Neural cell (in vitro differentiated cells): ENCODE results near the gene DNM1.

Experiments
- CTCF ChIP-seq: fragments of 450-650 bp; IDR thresholded peaks from 2 replicates; pipeline ENCODE4 v1.5.1; 2014; ENCODE audit warnings: antibody characterized with exemption, mild to moderate bottlenecking, moderate library complexity; ENCODE audit not compliant: poor library complexity, severe bottlenecking
- EP300 ChIP-seq: fragments of 450-650 bp; conservative IDR thresholded peaks from 2 replicates; pipeline ENCODE4 v1.6.1; 2014; ENCODE audit warnings: antibody characterized with exemption, mild to moderate bottlenecking, moderate library complexity; ENCODE audit not compliant: poor library complexity, severe bottlenecking
- EZH2 ChIP-seq: fragments of 200-600, 300-800 bp; shearing (Covaris generic), sonication (generic); IDR thresholded peaks from 2 replicates; pipeline ENCODE4 v1.6.1; 2014; ENCODE audit warnings: antibody characterized with exemption, low read length, borderline replicate concordance, mild to moderate bottlenecking; ENCODE audit not compliant: insufficient read depth, poor library complexity, severe bottlenecking
- POLR2AphosphoS5 ChIP-seq: IDR thresholded peaks from 2 replicates; pipeline ENCODE4 v1.6.1; 2012
- RAD21 ChIP-seq: fragments of 450-650 bp; conservative IDR thresholded peaks from 2 replicates; pipeline ENCODE4 v1.6.1; 2014; ENCODE audit warnings: antibody characterized with exemption, mild to moderate bottlenecking, moderate library complexity
- SMC3 ChIP-seq: fragments of 450-650 bp; conservative IDR thresholded peaks from 2 replicates; pipeline ENCODE4 v1.6.1; 2014; ENCODE audit warnings: antibody characterized with exemption, mild to moderate bottlenecking, moderate library complexity; ENCODE audit not compliant: poor library complexity
- TAF1 ChIP-seq: IDR thresholded peaks from 2 replicates; pipeline ENCODE4 v1.6.1; 2012; ENCODE audit warnings: low read depth
- TF ChIP-seq, protein P1 (sequence below): IDR thresholded peaks from 2 replicates; pipeline ENCODE4 v1.6.1; 2012; ENCODE audit warnings: borderline replicate concordance

DNA sequence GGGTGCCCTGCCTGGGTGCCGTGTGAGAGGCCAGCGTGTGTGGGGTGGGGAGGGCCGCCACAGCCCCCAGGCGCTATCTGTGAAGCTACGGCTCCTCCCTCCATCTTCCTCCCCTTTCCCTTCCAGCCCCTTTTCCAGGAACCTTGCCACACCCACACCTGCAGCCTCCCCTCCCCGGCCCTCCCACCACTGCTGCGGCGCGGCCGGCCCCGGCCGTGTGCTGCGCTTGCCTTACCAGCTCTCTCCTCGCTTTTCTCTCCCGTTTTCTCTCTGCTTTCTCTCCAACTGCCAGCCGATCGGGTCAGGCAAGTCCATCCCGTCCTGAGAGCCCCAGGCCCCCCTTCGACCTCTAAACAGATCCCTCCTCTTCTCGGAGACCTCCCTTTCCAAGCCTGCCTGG, 51.2 kb downstream of the DNM1 start:
- TF ChIP-seq CTCF: no peak
- no peak for TF ChIP-seq EZH2
- TF ChIP-seq RAD21: no peak
- TF ChIP-seq EP300: no peak
- TF ChIP-seq POLR2AphosphoS5: no peak
- TF ChIP-seq SMC3: no peak
- TF ChIP-seq, protein P1, sequence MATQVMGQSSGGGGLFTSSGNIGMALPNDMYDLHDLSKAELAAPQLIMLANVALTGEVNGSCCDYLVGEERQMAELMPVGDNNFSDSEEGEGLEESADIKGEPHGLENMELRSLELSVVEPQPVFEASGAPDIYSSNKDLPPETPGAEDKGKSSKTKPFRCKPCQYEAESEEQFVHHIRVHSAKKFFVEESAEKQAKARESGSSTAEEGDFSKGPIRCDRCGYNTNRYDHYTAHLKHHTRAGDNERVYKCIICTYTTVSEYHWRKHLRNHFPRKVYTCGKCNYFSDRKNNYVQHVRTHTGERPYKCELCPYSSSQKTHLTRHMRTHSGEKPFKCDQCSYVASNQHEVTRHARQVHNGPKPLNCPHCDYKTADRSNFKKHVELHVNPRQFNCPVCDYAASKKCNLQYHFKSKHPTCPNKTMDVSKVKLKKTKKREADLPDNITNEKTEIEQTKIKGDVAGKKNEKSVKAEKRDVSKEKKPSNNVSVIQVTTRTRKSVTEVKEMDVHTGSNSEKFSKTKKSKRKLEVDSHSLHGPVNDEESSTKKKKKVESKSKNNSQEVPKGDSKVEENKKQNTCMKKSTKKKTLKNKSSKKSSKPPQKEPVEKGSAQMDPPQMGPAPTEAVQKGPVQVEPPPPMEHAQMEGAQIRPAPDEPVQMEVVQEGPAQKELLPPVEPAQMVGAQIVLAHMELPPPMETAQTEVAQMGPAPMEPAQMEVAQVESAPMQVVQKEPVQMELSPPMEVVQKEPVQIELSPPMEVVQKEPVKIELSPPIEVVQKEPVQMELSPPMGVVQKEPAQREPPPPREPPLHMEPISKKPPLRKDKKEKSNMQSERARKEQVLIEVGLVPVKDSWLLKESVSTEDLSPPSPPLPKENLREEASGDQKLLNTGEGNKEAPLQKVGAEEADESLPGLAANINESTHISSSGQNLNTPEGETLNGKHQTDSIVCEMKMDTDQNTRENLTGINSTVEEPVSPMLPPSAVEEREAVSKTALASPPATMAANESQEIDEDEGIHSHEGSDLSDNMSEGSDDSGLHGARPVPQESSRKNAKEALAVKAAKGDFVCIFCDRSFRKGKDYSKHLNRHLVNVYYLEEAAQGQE: no peak
- no peak for TF ChIP-seq TAF1
